ENCODE measurements around the gene TASOR2.
A peak's percentile ranks its signal among the peaks of the same experiment; 100 is the strongest.

TASOR2 gene, protein sequence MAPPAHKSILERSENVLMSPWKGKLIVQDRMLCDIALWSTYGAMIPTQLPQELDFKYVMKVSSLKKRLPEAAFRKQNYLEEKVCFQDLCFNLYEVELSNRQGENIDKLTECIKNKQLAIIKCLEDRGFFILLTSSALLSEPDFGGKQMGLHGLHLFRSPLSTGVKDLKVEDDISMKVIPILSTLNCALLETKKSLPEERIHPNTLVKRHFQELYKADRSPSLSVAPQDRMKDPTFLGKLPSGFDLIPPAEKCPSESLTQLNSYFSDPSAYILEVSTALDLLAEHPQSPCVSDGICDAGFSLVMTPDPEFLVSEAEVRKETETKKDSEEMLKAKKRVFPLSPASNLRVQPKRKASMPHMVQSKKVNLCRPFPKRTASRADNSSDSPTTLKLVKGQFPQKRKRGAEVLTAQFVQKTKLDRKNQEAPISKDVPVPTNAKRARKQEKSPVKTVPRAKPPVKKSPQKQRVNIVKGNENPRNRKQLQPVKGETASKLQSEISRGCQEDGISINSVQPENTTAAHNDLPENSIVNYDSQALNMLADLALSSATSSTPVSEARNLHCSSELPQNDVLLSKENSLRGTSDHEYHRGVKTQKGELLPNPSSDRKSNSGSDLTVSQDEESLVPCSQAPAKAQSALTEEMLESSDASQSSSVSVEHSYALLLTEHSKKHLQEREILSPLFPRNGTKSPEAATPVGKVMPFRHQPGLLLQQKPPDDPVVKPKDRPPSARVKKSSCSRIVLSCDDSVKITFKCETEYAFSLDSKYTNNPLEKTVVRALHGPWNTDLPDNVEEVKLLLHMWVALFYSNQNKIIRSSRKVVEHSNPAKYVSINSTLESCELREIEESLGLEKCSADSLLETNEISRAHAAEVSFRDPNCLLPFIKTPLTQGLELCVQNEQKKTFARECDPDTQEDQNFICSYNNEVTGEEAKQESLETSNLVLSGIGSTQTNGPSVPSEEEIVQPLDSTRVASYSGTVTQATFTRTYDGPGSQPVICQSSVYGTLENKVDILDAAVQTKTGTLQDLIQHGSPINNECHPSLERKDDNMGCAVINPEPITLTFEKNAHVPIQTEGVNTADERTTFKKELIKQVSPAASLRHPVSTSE (N-terminal part only)

DNA sequence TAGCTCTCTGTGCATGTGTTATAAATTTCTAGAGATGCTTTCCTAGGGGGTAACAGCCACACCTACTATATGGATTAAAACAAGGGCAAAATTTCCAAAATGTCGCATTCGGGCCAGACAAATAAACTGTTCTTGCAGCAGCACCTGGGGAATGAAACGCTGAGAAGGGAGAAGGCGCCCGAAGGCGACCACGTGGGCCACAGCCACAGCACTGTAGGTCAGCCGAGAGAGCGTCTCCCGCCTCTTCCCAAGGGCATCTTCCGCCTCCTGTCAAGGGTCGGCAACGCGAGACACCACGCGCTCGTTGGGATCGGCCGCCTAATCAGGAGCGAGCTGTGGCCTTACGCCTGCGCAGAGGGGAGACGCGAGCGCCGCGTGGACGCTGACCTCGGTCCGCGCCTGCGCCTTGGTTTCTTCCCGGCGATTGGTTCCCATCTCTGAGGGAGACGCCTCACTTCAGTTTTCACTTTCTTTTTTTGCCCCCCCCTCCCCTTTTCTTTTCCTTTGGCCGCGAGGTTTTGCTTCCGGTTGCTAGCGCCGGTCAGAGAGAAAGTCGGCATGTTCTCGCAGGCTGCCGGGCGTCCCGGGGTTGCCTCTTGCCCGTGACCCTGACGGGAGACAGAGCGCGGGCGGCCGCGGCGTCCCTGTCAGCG is at the start of gene TASOR2:
Gene TASOR2, plus strand, starts transcription at position 521 of the 653 bp plus-strand sequence. CDS start 35,805 bp downstream, outside the sequence.
- DNase-seq (ENCODE audit: low read depth) = peak; percentile 96

- DNase-seq (ENCODE audit: low read depth) = no peak
Measured at GRCh38 chr10:5634918-5635317, 49.7 kb upstream of the TASOR2 start.

- no peak for DNase-seq (ENCODE audit: low read depth)
Measured at GRCh38 chr10:5638494-5638893, 46.1 kb upstream of the TASOR2 start.

GRCh38 chr10:5639066-5639465 is 45.6 kb upstream of the TASOR2 start:
- no peak for DNase-seq (ENCODE audit: low read depth)

- DNase-seq (ENCODE audit: low read depth) = no peak
Measured at GRCh38 chr10:5640036-5640435, 44.6 kb upstream of the TASOR2 start.

DNA sequence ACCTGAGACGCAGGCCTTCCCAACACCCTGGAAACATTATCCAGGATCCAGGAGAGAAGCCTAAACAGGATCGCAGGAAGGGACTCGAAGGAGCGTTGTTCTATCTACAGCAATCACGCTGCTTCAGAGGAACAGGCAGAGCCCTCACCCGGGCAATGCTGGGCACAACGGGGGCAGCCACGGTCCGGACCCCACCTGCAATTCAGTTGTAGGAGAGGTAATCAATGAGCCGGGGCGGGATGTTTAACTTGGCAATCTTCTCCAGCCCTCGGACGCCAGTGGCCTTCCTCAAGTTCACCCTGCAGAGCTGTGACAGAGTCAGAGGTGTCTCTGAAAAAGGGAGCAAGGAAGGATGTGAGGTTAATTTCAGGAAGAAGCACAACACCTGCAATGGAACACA is 44.1 kb upstream of the TASOR2 start:
- DNase-seq (ENCODE audit: low read depth) = no peak

- DNase-seq (ENCODE audit: low read depth) = no peak
Measured at GRCh38 chr10:5641501-5641900, 43.1 kb upstream of the TASOR2 start.

DNA sequence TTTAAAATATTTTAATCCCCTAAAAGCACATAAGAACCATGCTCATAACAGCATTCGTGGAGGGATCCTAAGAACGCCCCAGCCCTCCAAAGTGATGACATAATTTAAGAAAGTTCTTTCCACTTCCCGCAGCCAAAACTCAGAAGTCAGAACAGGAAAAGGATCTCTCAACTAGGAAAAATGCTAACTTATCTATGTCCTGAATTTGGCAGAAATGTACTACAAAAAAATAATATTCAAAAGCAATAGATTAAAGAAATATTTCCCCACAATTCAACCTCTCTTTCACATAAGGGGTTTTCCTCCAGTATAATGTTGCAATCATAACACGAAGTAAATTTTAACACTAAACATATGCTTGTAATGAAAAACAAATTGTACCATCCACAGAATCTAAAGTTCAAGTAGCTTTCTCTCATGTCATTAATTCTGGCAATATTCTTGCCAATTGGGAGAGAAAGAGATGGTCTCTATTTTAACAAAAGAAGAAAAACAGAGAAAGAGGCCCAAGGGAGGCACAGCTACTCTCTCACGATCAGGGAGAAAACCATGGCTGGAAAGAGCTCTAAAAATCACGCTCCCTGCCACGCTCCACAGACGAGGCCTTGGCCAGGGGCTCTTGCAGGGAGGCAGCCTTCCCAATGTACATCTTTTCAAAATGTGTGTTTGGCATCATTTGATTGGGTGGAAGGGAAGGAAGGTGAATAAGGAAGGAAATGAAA is 41.1 kb upstream of the TASOR2 start:
- DNase-seq (ENCODE audit: low read depth) = no peak

DNA sequence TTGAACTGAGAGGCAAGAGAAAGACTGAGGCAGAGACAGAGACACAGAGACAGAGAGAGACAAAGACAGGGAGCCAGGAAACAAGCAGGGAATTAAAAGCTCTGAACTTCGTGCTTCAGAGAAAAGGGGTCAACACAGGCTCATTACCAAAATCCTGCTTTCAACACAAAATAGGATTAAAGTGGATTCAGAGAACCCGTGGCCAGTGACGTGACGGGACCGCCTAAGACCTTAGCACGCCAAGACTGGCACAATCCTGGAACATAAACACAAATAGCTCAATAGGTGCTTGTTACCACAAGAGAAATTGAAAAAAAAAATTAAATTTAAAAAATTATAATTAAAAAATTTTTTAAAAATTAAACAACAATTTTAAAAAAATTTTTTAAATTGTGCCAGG is 39.7 kb upstream of the TASOR2 start:
- DNase-seq (ENCODE audit: low read depth) = no peak

DNA sequence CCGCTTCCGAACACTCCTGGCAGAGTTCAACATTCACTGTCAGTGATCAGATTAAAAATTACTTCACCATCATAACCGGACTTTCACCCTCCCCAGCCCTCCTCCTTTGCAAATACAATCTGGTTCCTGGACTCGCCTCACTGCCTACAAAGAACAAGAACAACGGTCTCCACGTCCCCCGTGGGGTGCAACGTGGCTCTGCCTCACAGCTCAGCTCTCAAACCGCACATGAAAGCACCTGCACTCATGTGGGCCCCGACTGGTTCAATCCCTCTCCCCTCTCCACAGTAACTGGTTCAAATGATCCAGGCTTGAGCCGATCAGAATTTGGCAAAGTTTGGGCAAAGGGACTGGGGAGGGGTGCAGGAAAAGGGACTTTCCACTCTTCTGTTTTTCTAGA is 39.3 kb upstream of the TASOR2 start:
- DNase-seq (ENCODE audit: low read depth) = no peak

DNA sequence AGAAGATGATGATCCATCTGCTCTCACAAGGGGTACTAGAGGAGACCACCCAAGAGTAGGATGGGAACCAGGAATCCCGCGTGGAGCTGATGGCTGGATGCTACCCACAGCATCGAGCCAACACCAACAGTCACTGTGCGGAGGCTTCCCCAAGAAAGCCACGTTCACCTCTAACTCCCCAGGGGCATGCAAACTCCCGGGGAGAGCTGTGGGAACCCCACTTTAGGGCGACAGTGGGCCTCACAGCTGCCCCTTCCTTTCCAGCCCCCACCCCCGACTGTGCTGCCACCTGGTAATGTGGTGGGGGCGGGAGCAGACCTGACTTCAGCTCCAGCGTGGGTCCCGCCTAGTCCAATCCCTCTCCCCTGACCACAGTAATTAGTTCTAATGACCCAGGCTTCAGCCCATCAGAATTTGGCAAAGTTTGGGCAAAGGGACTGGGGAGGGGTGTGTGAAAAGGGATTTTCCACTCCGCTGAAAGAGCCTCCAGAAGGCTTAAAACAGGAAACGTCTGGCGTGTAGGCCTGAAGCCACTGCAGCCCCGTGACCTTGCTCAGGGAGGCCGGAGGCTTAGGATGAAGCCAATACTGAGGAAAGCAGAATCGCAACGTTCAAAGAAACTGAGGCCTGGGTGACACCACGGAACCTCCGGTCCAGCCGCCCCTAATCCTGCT is 38.6 kb upstream of the TASOR2 start:
- DNase-seq (ENCODE audit: low read depth) = no peak

GRCh38 chr10:5647507-5648240 is 37.0 kb upstream of the TASOR2 start:
- no peak for DNase-seq (ENCODE audit: low read depth)

DNA sequence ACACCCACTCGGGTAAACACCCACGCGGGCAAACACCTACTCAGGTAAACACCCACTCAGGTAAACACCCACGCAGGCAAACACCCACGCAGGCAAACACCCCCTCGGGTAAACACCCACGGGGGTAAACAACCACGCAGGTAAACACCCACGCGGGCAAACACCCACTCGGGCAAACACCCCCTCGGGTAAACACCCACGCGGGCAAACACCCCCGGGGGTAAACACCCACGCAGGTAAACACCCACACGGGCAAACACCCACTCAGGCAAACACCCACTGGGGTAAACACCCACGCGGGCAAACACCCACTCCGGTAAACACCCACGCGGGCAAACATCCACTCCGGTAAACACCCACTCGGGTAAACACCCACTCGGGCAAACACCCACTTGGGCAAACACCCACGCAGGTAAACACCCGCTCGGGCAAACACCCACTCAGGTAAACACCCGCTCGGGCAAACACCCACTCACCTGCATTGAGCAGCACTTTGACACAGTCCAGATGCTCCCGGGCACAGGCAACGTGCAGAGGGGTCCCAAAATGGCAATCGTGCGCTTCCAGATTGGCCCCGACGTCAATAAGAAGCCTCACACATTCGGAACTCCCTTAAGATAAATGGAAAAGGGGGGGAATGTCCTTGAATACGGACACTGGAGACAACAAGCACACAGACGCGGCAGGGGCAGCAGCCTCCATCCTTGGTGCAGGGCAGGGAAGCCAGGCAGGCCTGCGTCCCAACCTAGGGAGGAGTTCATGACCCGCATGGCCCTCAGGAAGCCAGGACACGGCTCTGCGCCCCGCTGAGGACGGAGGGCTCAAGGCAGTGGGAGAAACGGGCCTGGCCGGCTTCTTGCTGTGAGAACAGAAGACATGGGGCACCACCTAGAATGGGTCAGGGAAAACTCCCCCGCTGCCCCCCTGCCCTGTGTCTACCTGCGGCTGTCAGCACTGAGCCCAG is 35.9 kb upstream of the TASOR2 start:
- DNase-seq (ENCODE audit: low read depth) = no peak

GRCh38 chr10:5649746-5650145 is 34.9 kb upstream of the TASOR2 start:
- no peak for DNase-seq (ENCODE audit: low read depth)

GRCh38 chr10:5650664-5651387 is 33.8 kb upstream of the TASOR2 start:
- DNase-seq (ENCODE audit: low read depth) = no peak

- no peak for DNase-seq (ENCODE audit: low read depth)
Measured at GRCh38 chr10:5651388-5651764, 33.3 kb upstream of the TASOR2 start.

DNA sequence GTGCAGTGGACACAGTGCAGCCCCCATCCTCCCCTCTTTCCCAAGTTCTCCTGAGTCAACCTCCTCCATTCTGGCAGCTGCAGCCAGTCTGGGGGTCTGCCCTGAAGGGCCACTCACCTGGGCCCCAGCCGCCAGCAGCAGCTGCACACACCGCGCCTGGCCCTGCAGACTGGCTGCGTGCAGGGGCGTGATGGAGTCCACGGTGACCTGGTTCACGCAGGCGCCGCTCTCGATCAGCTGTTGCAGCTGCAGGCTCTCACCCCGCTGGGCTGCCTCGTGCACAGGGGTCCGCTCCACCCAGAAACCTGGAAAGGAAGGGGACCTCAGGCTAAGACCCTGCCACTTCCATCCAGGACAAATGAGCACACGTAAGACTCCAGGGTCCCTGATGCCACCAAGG is 31.9 kb upstream of the TASOR2 start:
- DNase-seq (ENCODE audit: low read depth) = no peak

DNA sequence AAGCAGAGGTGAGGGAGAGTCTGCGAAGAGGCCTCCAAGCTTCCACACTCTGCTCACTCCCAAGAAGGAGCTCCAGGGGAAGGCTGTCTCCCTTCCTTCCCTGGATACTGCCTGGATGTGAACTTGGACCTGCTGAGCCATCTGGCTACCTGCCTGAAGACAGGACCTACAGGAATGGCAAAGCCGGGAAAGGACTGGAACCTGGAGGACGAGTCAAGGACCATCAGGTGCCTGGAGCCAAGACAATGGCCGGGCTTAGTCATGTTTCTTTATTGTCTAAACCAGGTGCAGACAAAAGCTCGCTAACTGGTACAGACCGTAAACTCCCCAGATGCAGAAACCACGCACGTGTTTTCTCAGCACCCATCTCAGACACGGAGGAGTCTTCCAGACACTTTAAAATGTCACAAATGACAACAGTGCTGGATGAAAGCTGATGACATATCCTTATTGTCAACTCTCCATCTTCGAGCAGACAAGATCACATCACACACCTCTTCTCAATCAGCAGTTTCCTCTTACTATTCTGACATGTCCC is 30.4 kb upstream of the TASOR2 start:
- no peak for DNase-seq (ENCODE audit: low read depth)

Data from stimulated activated CD4-positive, alpha-beta T cell treated with anti-CD3 and anti-CD28 coated beads, Interleukin-2, amount 100 ng/mL, for 4 hours (primary cell).